PFSK-1 (cell line): ENCODE results near the gene LRRC72.

Source experiments
- FOXP2 ChIP-seq: optimal IDR thresholded peaks from 2 replicates; pipeline ENCODE3; 2011; ENCODE audit warnings: borderline replicate concordance, control low read depth, inconsistent platforms; ENCODE audit not compliant: insufficient read depth; ENCODE audit errors: extremely low read length, extremely low read depth
- POLR2AphosphoS5 ChIP-seq: IDR thresholded peaks from 2 replicates; pipeline ENCODE4 v1.6.1; 2012; ENCODE audit warnings: low read depth, mild to moderate bottlenecking, control low read depth, low read length, moderate library complexity
- SIN3A ChIP-seq: IDR thresholded peaks from 2 replicates; pipeline ENCODE4 v1.6.1; 2012; ENCODE audit warnings: mild to moderate bottlenecking, low read length, moderate library complexity, borderline replicate concordance; ENCODE audit not compliant: insufficient read depth
- TAF1 ChIP-seq: IDR thresholded peaks from 2 replicates; pipeline ENCODE4 v1.6.1; 2012; ENCODE audit warnings: low read length, control low read depth, borderline replicate concordance; ENCODE audit not compliant: insufficient read depth
- TF ChIP-seq, protein P1 (sequence below), 2 experiments: IDR thresholded peaks; 2 replicates each; pipeline versions ENCODE4 v1.6.1 to v1.8.0; 2011 to 2012; ENCODE audit warnings: low read depth in 2 of 2, low read length in 2 of 2, control low read depth in 1 of 2, inconsistent platforms in 1 of 2, mild to moderate bottlenecking in 1 of 2, moderate library complexity in 1 of 2; ENCODE audit not compliant: insufficient read depth in 1 of 2

LRRC72 gene

DNA sequence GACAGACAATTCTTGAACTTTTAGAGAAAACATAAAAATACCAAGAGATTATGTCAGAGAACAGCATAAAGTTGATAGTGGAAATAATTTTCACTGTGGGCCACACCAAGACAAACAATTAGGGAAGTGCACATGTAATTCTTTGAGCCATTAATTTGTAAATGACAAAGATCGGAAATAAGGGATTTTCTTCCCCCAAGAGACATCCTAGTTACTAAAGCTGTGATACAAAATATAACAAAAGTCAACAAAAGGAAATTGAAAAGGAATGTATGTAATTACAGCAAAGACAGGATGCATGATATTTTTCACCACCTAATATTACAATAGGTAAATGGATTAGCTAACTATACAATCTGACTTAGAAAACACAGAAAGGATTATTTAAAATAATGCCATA is 12.4 kb upstream of the LRRC72 start:
- TF ChIP-seq TAF1 (no peak), FOXP2 (no peak), SIN3A (no peak)

- TF ChIP-seq SIN3A (no peak), TAF1 (no peak)
Observed at GRCh38 chr7:16514729-16515128, 11.9 kb upstream of the LRRC72 start.

DNA sequence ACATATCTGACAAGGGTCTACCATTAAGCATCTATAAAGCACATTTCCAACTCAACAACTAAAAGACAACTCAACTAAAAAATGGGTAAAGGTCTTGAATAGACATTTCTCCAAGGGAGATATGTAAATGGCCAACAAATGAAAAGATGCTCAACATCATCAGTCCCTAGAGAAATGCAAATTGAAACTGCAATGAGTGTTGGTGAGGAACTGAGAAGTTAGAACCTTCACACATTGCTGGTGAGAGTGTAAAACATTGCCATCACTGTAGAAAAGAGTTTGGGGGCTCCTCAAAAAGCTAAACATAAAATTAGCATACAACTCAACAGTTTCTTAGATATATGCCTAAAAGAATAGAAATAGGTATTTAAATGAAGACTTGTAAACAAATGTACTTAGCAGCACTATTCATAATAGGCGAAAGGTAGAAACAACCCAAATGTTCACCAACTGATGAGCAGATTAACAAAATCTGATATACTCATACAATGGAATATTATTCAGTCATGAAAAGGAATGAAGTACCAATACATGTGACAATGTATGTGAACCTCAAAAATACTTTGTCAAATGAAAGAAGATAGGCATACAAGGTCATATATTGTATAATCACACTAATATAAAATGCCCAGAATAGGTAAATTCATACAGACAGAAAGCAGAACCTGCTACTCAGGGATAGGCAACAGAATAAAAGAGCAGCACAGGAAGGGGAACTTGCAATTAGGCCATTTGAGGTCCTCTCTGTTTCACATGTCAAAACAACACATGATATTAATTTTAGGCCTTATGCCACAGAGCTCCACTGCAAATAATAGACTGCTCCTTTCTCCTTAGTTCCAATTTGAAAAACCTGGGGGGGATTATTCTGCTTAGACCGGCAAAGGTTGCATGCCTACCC is 10.6 kb upstream of the LRRC72 start:
- TF ChIP-seq FOXP2 (no peak), SIN3A (no peak), TAF1 (no peak), POLR2AphosphoS5 (no peak)
- TF ChIP-seq, protein P1, sequence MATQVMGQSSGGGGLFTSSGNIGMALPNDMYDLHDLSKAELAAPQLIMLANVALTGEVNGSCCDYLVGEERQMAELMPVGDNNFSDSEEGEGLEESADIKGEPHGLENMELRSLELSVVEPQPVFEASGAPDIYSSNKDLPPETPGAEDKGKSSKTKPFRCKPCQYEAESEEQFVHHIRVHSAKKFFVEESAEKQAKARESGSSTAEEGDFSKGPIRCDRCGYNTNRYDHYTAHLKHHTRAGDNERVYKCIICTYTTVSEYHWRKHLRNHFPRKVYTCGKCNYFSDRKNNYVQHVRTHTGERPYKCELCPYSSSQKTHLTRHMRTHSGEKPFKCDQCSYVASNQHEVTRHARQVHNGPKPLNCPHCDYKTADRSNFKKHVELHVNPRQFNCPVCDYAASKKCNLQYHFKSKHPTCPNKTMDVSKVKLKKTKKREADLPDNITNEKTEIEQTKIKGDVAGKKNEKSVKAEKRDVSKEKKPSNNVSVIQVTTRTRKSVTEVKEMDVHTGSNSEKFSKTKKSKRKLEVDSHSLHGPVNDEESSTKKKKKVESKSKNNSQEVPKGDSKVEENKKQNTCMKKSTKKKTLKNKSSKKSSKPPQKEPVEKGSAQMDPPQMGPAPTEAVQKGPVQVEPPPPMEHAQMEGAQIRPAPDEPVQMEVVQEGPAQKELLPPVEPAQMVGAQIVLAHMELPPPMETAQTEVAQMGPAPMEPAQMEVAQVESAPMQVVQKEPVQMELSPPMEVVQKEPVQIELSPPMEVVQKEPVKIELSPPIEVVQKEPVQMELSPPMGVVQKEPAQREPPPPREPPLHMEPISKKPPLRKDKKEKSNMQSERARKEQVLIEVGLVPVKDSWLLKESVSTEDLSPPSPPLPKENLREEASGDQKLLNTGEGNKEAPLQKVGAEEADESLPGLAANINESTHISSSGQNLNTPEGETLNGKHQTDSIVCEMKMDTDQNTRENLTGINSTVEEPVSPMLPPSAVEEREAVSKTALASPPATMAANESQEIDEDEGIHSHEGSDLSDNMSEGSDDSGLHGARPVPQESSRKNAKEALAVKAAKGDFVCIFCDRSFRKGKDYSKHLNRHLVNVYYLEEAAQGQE (IDR thresholded peaks at IDR 0.05; ENCODE audit: insufficient read depth in 1 of 2, low read depth in 2 of 2, low read length in 2 of 2): no peak

DNA sequence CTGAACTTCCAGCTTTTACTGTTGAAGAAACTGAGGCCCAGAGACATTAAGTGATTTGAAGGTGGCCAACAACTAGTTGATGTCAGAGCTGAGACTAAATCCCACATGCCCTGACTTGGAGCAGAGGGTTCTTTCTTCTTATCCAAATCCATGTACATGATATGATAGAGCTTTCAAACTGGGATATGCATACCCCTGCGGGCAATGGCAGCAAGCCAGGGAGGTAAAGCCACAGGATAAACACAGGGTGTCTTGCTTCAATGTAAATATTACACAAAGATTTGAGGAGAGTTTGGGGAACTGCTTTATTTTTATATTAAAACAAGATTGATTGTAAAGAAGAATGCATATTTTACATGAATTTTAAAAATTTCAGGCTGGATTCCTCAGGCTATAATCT is 2.3 kb upstream of the LRRC72 start:
- no peak for TF ChIP-seq FOXP2
- no peak for TF ChIP-seq TAF1
- TF ChIP-seq, protein P1 (IDR thresholded peaks at IDR 0.05; ENCODE audit: insufficient read depth in 1 of 2, low read depth in 2 of 2, low read length in 2 of 2): no peak
- no peak for TF ChIP-seq SIN3A
- TF ChIP-seq POLR2AphosphoS5: no peak

GRCh38 chr7:16528520-16528919 is 1.9 kb downstream of the LRRC72 start:
- TF ChIP-seq TAF1 (no peak), FOXP2 (no peak), POLR2AphosphoS5 (no peak), SIN3A (no peak)
- TF ChIP-seq, protein P1 (IDR thresholded peaks at IDR 0.05; ENCODE audit: insufficient read depth in 1 of 2, low read depth in 2 of 2, low read length in 2 of 2): no peak

DNA sequence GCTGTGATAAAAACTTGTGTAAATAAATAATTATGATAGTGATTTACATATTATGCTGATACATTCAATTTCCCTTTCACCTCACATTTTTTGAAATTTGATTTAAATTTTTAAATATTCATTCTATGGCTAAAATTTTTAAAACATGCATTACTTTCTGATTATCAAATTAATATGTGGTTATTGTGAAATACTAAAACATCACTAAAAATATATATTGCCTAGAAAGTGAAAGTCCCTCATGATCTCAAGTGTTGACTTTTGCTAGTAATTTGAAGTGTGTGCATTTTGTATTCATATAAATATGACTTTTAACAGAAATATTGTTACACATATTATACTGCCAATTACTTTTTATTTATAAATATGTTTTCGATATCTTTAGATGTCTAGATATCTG is 3.1 kb downstream of the LRRC72 start:
- TF ChIP-seq SIN3A (no peak), TAF1 (no peak), POLR2AphosphoS5 (no peak), FOXP2 (no peak)
- TF ChIP-seq, protein P1 (IDR thresholded peaks at IDR 0.05; ENCODE audit: insufficient read depth in 1 of 2, low read depth in 2 of 2, low read length in 2 of 2): no peak
